Airway epithelial cell (primary cell): ENCODE data around the gene ZMIZ1. TPM values are rescaled to one million over a fixed set of nuclear protein-coding genes. Genes with fewer than 3 reads are reported as not detected.

Experiments
- total RNA-seq: library from RNA; depleted of rRNA; stranded (reverse); fragments of >200 nt; gene quantifications from 2 replicates; pipeline ENCODE4 v1.2.3, GENCODE V29; 2015

ZMIZ1 gene
- total RNA-seq: 13.2 and 22.9 TPM in 2 replicates

GRCh38 chr10:79068562-79069324 is at the start of gene ZMIZ1:
Gene ZMIZ1 (plus strand): TSS chr10:79068966. CDS start chr10:79201633, 132,667 bp downstream.

GRCh38 chr10:79347226-79347893 is 278.6 kb downstream of the ZMIZ1 start, which contains the start of gene PPIF:
Gene PPIF (plus strand): TSS chr10:79347469. CDS start chr10:79347549, 80 bp downstream.

